Measurements from ENCODE around the gene SLC22A31. TPM values are rescaled to one million over a fixed set of nuclear protein-coding genes. Genes with fewer than 3 reads are reported as not detected.

Gene SLC22A31
- total RNA-seq, 3 donors from 2014 or later (not counting 1 experiment from before 2014, with no cell fraction given) = 0.75 TPM; not detected in 2

DNA sequence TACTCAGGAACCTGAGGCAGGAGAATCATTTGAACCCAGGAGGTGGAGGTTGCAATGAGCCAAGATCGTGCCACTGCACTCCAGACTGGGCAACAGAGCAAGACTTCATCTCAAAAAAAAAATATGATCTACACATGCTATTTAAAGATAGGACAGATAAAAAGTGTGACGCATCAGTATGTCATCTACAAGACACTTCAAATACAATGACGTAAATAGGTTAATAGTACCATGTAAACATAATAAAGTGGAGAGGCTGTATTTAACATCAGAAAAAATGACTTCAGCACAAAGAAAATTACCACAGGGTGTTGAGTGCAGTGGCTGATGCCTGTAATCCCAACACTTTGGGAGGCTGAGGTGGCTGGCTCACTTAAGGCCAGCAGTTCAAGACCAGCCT is 37.4 kb upstream of the SLC22A31 start:
- WGBS (ENCODE audit: insufficient coverage) = 100% methylated on average over 1 of the region's 3 CpGs
- no peak overlapping the region for H3K27ac Mint-ChIP-seq
- no peak overlapping the region for H3K4me3 ChIP-seq (ENCODE audit: low read length)
- intact Hi-C loops (cut with micrococcal nuclease) = no loop called here
- no peaks in the 10 kb centered on the region for H3K27me3 ChIP-seq (ENCODE audit: control insufficient read depth, insufficient read depth, low read length)
- no peak for DNase-seq
- H3K36me3 Mint-ChIP-seq = peaks cover 8% of the 10 kb centered on the region
- peaks cover 0 to 30% of the 10 kb centered on the region in 2 donors for H3K4me1 Mint-ChIP-seq
- H3K27ac ChIP-seq (ENCODE audit: low read length) = no peak overlapping the region
- H3K4me3 Mint-ChIP-seq = no peak overlapping the region
- H3K36me3 ChIP-seq (ENCODE audit: control insufficient read depth, insufficient read depth, low read length) = peaks cover 4% of the 10 kb centered on the region
- peaks cover 0 to 3% of the 10 kb centered on the region in 2 donors for H3K9me3 Mint-ChIP-seq
- TF ChIP-seq, protein P1, sequence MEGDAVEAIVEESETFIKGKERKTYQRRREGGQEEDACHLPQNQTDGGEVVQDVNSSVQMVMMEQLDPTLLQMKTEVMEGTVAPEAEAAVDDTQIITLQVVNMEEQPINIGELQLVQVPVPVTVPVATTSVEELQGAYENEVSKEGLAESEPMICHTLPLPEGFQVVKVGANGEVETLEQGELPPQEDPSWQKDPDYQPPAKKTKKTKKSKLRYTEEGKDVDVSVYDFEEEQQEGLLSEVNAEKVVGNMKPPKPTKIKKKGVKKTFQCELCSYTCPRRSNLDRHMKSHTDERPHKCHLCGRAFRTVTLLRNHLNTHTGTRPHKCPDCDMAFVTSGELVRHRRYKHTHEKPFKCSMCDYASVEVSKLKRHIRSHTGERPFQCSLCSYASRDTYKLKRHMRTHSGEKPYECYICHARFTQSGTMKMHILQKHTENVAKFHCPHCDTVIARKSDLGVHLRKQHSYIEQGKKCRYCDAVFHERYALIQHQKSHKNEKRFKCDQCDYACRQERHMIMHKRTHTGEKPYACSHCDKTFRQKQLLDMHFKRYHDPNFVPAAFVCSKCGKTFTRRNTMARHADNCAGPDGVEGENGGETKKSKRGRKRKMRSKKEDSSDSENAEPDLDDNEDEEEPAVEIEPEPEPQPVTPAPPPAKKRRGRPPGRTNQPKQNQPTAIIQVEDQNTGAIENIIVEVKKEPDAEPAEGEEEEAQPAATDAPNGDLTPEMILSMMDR (IDR thresholded peaks at IDR 0.05) = no peak
- H3K4me1 ChIP-seq (ENCODE audit: control insufficient read depth, insufficient read depth, low read length) = peaks cover 19% of the 10 kb centered on the region
- no peaks in the 10 kb centered on the region for H3K9me3 ChIP-seq (ENCODE audit: control insufficient read depth, insufficient read depth, low read length)
- no peak for ATAC-seq
- H3K27me3 Mint-ChIP-seq (ENCODE audit: low read depth in 2 of 2) = no peaks in the 10 kb centered on the region

DNA sequence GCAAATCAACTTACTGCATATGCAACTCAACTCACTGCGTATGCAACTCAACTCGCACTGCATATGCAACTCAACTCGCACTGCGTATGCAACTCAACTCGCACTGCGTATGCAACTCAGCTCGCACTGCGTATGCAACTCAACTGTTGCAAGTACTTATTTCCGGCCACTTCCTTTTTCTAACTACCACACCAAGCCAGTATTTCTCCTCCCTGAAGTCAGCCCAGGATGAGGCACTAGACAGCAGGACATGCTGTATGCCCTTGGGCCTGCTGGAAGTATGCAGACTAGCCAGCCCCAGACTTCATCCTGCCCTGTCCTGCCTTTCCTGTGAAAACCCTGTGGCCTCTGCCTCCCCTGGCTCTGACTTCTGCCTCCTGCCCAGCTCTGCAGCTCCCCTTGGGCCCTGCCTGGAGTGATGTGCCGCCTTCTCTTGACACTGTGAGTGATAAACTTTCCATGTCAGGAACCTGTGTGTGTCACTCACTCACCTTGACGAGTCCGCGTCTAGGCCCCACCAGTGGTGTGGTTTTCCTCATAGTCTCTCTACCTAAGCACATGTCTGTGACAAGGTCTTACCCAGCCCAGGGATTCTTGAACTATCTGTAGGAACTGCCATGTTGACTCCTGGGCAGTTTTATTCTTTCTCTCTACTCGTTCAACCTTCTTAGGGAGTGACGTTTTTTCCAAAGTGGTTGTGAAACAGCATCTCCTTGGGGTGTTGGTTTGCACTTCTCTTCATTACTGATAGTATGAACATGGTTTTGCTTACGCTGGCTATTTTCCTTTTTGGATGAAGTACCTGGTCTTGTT is 33.5 kb upstream of the SLC22A31 start:
- peaks cover 0 to 3% of the 10 kb centered on the region in 2 donors for H3K9me3 Mint-ChIP-seq
- no peak overlapping the region for H3K27ac ChIP-seq (ENCODE audit: low read length)
- ATAC-seq (no peak), DNase-seq (no peak)
- H3K36me3 ChIP-seq (ENCODE audit: control insufficient read depth, insufficient read depth, low read length) = peaks cover 18% of the 10 kb centered on the region
- peaks cover 12% of the 10 kb centered on the region for H3K9me3 ChIP-seq (ENCODE audit: control insufficient read depth, insufficient read depth, low read length)
- peaks cover 2 to 6% of the 10 kb centered on the region in 2 donors for H3K4me1 Mint-ChIP-seq
- H3K27ac Mint-ChIP-seq = no peak overlapping the region
- peaks cover 17% of the 10 kb centered on the region for H3K36me3 Mint-ChIP-seq
- no peaks in the 10 kb centered on the region for H3K27me3 Mint-ChIP-seq (ENCODE audit: low read depth in 2 of 2)
- WGBS (ENCODE audit: insufficient coverage) = 90% methylated on average over 16 of the region's 16 CpGs
- intact Hi-C loops (cut with micrococcal nuclease) = no loop called here
- TF ChIP-seq, protein P1 (IDR thresholded peaks at IDR 0.05) = no peak
- H3K4me3 ChIP-seq (ENCODE audit: low read length) = no peak overlapping the region
- no peak overlapping the region for H3K4me3 Mint-ChIP-seq
- no peaks in the 10 kb centered on the region for H3K4me1 ChIP-seq (ENCODE audit: control insufficient read depth, insufficient read depth, low read length)
- H3K27me3 ChIP-seq (ENCODE audit: control insufficient read depth, insufficient read depth, low read length) = no peaks in the 10 kb centered on the region

DNA sequence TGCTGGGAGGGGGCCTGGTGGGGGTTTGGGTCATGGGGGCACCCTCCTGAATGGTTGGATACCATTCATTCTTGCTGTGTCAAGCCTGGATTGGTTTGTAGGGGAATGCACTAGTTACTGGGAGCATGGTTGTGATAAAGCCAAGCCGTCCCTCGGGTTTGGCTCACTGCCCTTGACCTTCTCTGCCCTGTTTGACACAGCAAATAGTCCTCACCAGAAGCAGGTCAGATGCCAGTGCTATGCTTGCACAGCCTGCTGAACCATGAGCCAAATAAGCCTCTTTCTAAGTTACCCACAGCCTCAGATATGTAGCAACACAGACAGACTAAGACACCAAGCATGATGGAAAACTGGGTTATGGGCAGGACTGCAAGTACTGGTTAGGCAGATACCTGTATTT is 31.8 kb upstream of the SLC22A31 start:
- Histone ChIP-seq H3K9me3 (ENCODE audit: control insufficient read depth, insufficient read depth, low read length) (peaks cover 28% of the 10 kb centered on the region), H3K4me3 (ENCODE audit: low read length) (no peak overlapping the region), H3K36me3 (ENCODE audit: control insufficient read depth, insufficient read depth, low read length) (peaks cover 34% of the 10 kb centered on the region), H3K27me3 (ENCODE audit: control insufficient read depth, insufficient read depth, low read length) (no peaks in the 10 kb centered on the region), H3K27ac (ENCODE audit: low read length) (no peak overlapping the region), H3K4me1 (ENCODE audit: control insufficient read depth, insufficient read depth, low read length) (no peaks in the 10 kb centered on the region)
- TF ChIP-seq, protein P1 (IDR thresholded peaks at IDR 0.05) = no peak
- H3K4me1 Mint-ChIP-seq = peaks cover 6 to 7% of the 10 kb centered on the region in 2 donors
- H3K9me3 Mint-ChIP-seq = peaks cover 0 to 3% of the 10 kb centered on the region in 2 donors
- ATAC-seq = no peak
- H3K4me3 Mint-ChIP-seq = no peak overlapping the region
- no peak for DNase-seq
- H3K36me3 Mint-ChIP-seq = peaks cover 35% of the 10 kb centered on the region
- intact Hi-C loops (cut with micrococcal nuclease) = no loop called here
- no peaks in the 10 kb centered on the region for H3K27me3 Mint-ChIP-seq (ENCODE audit: low read depth in 2 of 2)
- no peak overlapping the region for H3K27ac Mint-ChIP-seq
- 96% methylated on average over 2 of the region's 2 CpGs for WGBS (ENCODE audit: insufficient coverage)
